GM12874 (cell line): ENCODE data around the gene TMEM42.

Source experiments
- TF ChIP-seq, protein P1 (sequence below): IDR thresholded peaks from 2 replicates; pipeline ENCODE4 v1.5.1; 2011; ENCODE audit warnings: low read depth, mild to moderate bottlenecking, control low read depth, low read length, moderate library complexity; ENCODE audit not compliant: insufficient read depth

TMEM42 gene

DNA sequence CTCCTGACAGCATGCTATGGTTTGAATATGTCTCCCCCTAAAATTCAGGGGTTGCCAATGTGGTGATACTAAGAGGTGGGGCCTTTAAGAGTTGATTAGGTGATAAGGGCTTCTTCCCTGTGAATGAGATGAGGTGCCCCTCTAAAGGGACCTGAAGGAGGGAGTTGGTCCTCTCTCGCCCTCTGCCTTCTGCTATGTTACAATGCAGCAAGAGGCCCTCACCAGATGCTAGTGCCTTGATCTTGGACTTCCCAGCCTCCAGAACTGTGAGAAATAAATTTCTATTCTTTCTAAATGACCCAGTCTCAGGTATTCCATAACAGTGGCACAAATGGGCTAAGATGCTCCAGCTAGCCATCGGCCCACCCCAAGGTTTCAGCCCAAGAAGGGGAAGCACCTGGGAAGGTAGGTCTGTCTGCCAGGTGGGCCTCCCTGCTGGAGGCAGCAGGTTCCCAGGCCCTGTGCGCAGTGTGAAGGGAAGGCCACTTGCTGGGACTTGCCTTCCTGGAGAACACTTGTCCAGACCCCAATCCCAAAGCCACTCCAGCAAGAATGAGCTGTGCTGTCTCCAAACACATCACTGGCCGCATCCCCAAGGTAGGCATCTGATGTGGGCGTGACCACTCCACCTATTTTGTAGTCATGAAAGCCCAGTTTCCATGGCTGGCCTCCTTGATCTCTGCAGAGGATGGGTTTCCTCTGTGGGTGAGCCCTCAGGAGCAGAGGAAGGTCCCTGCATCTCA lies 21.7 kb downstream of the TMEM42 start:
- TF ChIP-seq, protein P1, sequence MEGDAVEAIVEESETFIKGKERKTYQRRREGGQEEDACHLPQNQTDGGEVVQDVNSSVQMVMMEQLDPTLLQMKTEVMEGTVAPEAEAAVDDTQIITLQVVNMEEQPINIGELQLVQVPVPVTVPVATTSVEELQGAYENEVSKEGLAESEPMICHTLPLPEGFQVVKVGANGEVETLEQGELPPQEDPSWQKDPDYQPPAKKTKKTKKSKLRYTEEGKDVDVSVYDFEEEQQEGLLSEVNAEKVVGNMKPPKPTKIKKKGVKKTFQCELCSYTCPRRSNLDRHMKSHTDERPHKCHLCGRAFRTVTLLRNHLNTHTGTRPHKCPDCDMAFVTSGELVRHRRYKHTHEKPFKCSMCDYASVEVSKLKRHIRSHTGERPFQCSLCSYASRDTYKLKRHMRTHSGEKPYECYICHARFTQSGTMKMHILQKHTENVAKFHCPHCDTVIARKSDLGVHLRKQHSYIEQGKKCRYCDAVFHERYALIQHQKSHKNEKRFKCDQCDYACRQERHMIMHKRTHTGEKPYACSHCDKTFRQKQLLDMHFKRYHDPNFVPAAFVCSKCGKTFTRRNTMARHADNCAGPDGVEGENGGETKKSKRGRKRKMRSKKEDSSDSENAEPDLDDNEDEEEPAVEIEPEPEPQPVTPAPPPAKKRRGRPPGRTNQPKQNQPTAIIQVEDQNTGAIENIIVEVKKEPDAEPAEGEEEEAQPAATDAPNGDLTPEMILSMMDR: no peak

DNA sequence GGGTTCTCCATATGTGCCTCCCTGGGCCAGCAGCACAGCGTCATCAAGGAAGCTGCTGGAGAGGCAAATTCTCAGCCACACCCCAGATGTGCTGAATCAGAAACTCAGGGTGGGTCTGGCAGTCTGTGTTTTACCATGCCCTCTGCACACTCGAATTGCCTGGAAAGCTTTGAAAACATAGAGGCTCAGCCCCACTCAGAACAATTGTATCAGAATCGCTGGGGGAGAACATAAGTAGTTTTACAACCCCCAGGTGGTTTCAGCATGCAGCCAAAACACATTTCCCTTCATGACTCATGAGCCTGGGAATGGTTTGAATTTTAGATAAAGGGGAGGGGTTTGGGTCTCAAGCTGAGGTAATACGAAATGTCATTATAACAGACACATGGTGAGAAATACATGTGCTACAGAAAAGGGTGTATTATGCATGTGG lies 22.3 kb downstream of the TMEM42 start:
- TF ChIP-seq, protein P1: no peak

DNA sequence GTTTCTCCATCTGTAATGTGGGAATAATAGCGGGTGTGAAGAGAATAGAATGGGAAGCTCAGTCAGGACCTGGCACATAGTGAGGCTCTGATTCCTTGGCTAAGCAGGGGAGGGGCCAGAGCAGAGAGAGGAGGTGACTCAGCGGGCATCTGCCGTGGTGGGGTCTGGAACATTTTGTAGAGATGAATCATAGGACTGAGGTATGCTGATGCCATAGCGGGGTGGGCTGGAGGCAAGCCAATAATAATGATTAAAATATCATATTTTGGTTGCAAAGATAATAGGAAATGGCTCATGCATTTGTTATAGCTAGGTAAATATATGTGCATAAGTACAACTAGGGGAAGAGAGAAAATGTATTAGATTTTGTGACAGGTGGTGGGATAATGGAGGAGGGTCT lies 23.9 kb downstream of the TMEM42 start:
- TF ChIP-seq, protein P1: no peak

- TF ChIP-seq, protein P1: no peak
Observed at GRCh38 chr3:44886561-44886960, 24.8 kb downstream of the TMEM42 start.

DNA sequence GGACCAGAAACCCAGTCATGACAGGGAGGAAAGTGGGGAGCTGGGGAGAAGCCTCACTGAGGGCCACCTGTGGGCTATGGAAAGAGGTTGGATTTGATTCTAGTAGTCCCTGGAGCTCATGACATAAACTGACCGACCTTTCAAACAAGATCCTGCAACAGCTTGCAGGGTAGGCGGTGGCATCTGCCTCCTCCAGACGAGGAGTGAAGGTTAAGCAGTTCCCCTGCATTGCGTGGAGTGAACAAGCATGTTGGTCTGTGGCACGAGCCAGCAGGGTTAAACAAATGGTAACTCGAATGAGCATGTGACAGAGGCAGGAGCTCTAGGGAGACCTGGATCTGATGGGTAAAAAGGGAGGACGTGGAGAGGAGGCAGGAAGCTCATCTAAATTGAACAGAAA lies 25.4 kb downstream of the TMEM42 start:
- TF ChIP-seq, protein P1: no peak

GRCh38 chr3:44890258-44890657 lies 28.5 kb downstream of the TMEM42 start:
- TF ChIP-seq, protein P1: no peak

GRCh38 chr3:44890852-44891251 lies 29.1 kb downstream of the TMEM42 start:
- TF ChIP-seq, protein P1: no peak
